ENCODE measurements around the gene CECR2. TPM values are rescaled to one million over a fixed set of nuclear protein-coding genes. Genes with fewer than 3 reads are reported as not detected.

CECR2 gene
- total RNA-seq, 2 experiments from 2014 or later: not detected

DNA sequence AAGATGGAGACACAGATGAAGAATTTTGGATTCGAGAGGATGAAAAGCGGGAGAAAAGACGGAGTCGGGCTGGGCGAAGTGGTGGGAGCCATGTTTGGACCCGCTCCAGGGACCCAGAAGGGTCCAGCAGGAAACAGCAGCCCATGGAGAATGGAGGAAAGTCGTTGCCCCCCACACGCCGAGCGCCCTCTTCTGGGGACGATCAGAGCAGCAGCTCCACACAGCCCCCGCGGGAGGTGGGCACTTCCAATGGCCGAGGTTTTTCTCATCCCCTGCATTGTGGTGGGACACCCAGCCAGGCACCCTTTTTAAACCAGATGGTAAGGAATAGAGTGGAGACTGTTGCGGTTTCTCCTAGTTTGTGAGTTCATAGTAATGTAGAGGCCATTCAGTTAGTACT is 171.2 kb downstream of the CECR2 start:
- no peak overlapping the region for H3K4me3 ChIP-seq (ENCODE audit: low read length)
- ChIA-PET CTCF (no interaction called here), POLR2A (no interaction called here)
- Mint-ChIP-seq H3K27me3 (no peaks in the 10 kb centered on the region), H3K36me3 (ENCODE audit: low read depth) (no peaks in the 10 kb centered on the region), H3K4me1 (ENCODE audit: low read depth) (no peaks in the 10 kb centered on the region), H3K9me3 (no peaks in the 10 kb centered on the region), H3K27ac (no peak overlapping the region), H3K4me3 (no peak overlapping the region)
- intact Hi-C loops (cut with DNase I, micrococcal nuclease): no loop called here
- DNase-seq (no peak), ATAC-seq (ENCODE audit: poor library complexity) (no peak)
- H3K4me1 ChIP-seq (ENCODE audit: insufficient read depth, low read length): no peaks in the 10 kb centered on the region
- no peaks in the 10 kb centered on the region for H3K9me3 ChIP-seq (ENCODE audit: control insufficient read depth in 1 of 2, insufficient read depth in 1 of 2, low read length in 2 of 2)
- H3K27me3 ChIP-seq (ENCODE audit: control insufficient read depth in 1 of 2, insufficient read depth in 2 of 2, low read length in 2 of 2): no peaks in the 10 kb centered on the region
- H3K27ac ChIP-seq (ENCODE audit: low read depth in 1 of 2, low read length in 2 of 2): no peak overlapping the region
- H3K36me3 ChIP-seq (ENCODE audit: insufficient read depth, low read length): no peaks in the 10 kb centered on the region
- TF ChIP-seq, protein P1, sequence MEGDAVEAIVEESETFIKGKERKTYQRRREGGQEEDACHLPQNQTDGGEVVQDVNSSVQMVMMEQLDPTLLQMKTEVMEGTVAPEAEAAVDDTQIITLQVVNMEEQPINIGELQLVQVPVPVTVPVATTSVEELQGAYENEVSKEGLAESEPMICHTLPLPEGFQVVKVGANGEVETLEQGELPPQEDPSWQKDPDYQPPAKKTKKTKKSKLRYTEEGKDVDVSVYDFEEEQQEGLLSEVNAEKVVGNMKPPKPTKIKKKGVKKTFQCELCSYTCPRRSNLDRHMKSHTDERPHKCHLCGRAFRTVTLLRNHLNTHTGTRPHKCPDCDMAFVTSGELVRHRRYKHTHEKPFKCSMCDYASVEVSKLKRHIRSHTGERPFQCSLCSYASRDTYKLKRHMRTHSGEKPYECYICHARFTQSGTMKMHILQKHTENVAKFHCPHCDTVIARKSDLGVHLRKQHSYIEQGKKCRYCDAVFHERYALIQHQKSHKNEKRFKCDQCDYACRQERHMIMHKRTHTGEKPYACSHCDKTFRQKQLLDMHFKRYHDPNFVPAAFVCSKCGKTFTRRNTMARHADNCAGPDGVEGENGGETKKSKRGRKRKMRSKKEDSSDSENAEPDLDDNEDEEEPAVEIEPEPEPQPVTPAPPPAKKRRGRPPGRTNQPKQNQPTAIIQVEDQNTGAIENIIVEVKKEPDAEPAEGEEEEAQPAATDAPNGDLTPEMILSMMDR (IDR thresholded peaks at IDR 0.05): no peak

DNA sequence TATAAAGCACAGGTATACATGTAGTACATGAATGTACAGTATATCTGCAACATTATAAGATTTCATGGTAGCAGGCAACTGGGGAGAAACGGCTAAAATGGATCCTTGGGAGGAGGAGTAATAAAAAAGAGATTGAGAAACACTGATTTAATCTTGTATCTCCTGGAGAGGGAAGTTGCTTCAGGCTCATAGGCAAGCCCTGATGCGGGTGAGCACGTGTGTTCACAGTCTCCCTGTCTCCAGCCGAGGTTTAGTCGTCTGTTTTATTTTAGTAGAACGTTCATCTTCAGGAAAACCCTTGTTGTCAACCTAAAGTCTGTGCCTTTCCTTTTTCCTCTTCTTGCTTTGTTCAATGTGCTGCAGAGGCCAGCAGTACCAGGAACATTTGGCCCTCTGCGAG is 172.2 kb downstream of the CECR2 start:
- POLR2A ChIA-PET: no interaction called here
- DNase-seq (no peak), ATAC-seq (ENCODE audit: poor library complexity) (no peak)
- Mint-ChIP-seq H3K27ac (no peak overlapping the region), H3K4me3 (no peak overlapping the region), H3K36me3 (ENCODE audit: low read depth) (no peaks in the 10 kb centered on the region), H3K27me3 (no peaks in the 10 kb centered on the region), H3K4me1 (ENCODE audit: low read depth) (no peaks in the 10 kb centered on the region), H3K9me3 (no peaks in the 10 kb centered on the region)
- Histone ChIP-seq H3K27me3 (ENCODE audit: control insufficient read depth in 1 of 2, insufficient read depth in 2 of 2, low read length in 2 of 2) (no peaks in the 10 kb centered on the region), H3K9me3 (ENCODE audit: control insufficient read depth in 1 of 2, insufficient read depth in 1 of 2, low read length in 2 of 2) (no peaks in the 10 kb centered on the region), H3K4me3 (ENCODE audit: low read length) (no peak overlapping the region), H3K36me3 (ENCODE audit: insufficient read depth, low read length) (no peaks in the 10 kb centered on the region), H3K4me1 (ENCODE audit: insufficient read depth, low read length) (no peaks in the 10 kb centered on the region), H3K27ac (ENCODE audit: low read depth in 1 of 2, low read length in 2 of 2) (no peak overlapping the region)
- TF ChIP-seq, protein P1 (IDR thresholded peaks at IDR 0.05): no peak
- CTCF ChIA-PET: no interaction called here
- intact Hi-C loops (cut with DNase I, micrococcal nuclease): no loop called here

DNA sequence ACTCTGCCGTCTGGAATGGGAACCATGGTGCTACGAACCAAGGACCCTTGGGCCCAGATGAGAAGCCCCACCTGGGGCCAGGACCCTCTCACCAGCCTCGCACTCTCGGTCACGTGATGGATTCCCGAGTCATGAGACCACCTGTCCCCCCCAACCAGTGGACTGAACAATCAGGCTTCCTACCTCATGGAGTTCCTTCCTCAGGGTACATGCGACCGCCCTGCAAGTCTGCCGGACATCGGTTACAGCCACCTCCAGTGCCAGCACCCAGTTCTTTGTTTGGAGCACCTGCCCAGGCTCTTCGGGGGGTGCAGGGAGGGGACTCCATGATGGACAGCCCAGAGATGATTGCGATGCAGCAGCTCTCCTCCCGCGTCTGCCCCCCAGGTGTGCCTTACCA is 173.2 kb downstream of the CECR2 start:
- no peaks in the 10 kb centered on the region for H3K36me3 ChIP-seq (ENCODE audit: insufficient read depth, low read length)
- DNase-seq: no peak
- no peak overlapping the region for H3K27ac ChIP-seq (ENCODE audit: low read depth in 1 of 2, low read length in 2 of 2)
- no peaks in the 10 kb centered on the region for H3K9me3 ChIP-seq (ENCODE audit: control insufficient read depth in 1 of 2, insufficient read depth in 1 of 2, low read length in 2 of 2)
- H3K27me3 Mint-ChIP-seq: no peaks in the 10 kb centered on the region
- CTCF ChIA-PET: no interaction called here
- TF ChIP-seq, protein P1 (IDR thresholded peaks at IDR 0.05): no peak
- no peaks in the 10 kb centered on the region for H3K4me1 Mint-ChIP-seq (ENCODE audit: low read depth)
- no peaks in the 10 kb centered on the region for H3K27me3 ChIP-seq (ENCODE audit: control insufficient read depth in 1 of 2, insufficient read depth in 2 of 2, low read length in 2 of 2)
- H3K4me3 Mint-ChIP-seq: no peak overlapping the region
- H3K27ac Mint-ChIP-seq: no peak overlapping the region
- no peaks in the 10 kb centered on the region for H3K9me3 Mint-ChIP-seq
- no peak for ATAC-seq (ENCODE audit: poor library complexity)
- intact Hi-C loops (cut with DNase I, micrococcal nuclease): no loop called here
- no peak overlapping the region for H3K4me3 ChIP-seq (ENCODE audit: low read length)
- no peaks in the 10 kb centered on the region for H3K4me1 ChIP-seq (ENCODE audit: insufficient read depth, low read length)
- POLR2A ChIA-PET: no interaction called here
- no peaks in the 10 kb centered on the region for H3K36me3 Mint-ChIP-seq (ENCODE audit: low read depth)

Data from CD4-positive, alpha-beta T cell (primary cell).